D721Med (cell line): Measurements from ENCODE around the gene SLC16A1.

Experiments used
- DNase-seq: peaks from one replicate; pipeline ENCODE4 v3.0.0; 2011; ENCODE audit warnings: low spot score; ENCODE audit not compliant: insufficient read length
- FAIRE-seq: peaks from 2 replicates; lab custom pipeline; 2011; peaks lifted over from hg19 to GRCh38; lab: Jason Lieb, UNC
- TF ChIP-seq, protein P1 (sequence below): IDR thresholded peaks from 2 replicates; pipeline ENCODE4 v1.5.1; 2012; ENCODE audit warnings: mild to moderate bottlenecking, control low read depth; ENCODE audit not compliant: insufficient read depth; ENCODE audit errors: missing control alignments

Gene SLC16A1

DNA sequence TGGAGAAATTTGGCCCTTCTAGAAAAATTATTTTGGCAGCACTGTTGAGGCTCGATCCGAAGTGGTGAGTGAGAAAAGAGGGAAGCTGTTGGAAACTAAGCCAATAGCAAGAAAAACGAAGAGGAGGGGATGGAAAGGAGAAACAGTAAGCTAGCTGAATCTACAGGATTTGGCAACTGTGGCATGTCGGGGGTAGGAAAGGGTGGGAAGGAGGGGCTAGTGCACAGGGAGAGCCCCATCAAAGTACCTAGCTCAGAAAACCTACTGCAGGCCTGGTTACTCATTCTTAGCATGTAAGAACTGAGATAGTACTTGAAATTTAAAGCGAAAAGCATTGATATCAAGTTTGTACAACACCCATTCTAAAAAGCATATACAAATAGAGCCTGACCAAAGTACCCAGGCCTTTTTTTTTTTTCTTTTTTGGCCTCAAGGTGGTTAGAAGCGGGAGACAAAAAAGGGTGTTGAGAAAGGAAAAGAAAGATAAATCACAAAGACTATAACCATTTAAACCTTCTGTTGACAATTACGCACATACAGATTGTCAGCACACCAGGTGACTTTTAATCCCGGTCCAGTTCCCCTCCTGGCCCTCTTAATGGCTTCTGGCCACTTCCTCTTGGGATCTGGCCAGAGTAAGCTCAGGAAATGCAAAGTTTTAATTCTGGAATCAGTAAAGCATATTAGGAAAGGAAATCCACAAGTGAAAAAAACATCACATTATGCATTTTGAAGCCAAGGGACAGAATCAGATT lies 50.4 kb downstream of the SLC16A1 start:
- DNase-seq (no peak), FAIRE-seq (no peak)
- TF ChIP-seq, protein P1, sequence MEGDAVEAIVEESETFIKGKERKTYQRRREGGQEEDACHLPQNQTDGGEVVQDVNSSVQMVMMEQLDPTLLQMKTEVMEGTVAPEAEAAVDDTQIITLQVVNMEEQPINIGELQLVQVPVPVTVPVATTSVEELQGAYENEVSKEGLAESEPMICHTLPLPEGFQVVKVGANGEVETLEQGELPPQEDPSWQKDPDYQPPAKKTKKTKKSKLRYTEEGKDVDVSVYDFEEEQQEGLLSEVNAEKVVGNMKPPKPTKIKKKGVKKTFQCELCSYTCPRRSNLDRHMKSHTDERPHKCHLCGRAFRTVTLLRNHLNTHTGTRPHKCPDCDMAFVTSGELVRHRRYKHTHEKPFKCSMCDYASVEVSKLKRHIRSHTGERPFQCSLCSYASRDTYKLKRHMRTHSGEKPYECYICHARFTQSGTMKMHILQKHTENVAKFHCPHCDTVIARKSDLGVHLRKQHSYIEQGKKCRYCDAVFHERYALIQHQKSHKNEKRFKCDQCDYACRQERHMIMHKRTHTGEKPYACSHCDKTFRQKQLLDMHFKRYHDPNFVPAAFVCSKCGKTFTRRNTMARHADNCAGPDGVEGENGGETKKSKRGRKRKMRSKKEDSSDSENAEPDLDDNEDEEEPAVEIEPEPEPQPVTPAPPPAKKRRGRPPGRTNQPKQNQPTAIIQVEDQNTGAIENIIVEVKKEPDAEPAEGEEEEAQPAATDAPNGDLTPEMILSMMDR = no peak

DNA sequence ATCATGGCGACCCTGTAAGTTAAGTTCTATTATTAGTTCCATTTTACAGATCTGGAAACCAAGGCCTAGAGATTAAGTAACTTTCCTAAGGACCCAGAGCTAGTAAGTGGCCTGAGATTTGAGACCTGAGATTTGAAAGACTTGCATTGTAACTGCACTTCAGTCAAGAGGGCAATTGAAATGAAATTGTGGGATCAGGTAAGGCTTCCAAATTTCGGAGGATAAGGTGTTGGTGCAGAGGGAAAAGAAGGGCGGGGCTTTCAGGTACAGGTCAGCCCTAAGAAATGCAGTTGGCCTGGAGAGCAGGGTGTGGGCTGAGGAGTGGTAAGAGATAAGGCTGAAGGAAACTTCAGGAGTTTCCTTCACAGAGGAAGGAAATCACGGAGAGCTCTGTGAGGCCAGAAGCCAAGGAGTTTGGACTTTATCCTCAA lies 51.1 kb downstream of the SLC16A1 start:
- TF ChIP-seq, protein P1 = no peak
- DNase-seq = no peak
- FAIRE-seq = no peak

DNA sequence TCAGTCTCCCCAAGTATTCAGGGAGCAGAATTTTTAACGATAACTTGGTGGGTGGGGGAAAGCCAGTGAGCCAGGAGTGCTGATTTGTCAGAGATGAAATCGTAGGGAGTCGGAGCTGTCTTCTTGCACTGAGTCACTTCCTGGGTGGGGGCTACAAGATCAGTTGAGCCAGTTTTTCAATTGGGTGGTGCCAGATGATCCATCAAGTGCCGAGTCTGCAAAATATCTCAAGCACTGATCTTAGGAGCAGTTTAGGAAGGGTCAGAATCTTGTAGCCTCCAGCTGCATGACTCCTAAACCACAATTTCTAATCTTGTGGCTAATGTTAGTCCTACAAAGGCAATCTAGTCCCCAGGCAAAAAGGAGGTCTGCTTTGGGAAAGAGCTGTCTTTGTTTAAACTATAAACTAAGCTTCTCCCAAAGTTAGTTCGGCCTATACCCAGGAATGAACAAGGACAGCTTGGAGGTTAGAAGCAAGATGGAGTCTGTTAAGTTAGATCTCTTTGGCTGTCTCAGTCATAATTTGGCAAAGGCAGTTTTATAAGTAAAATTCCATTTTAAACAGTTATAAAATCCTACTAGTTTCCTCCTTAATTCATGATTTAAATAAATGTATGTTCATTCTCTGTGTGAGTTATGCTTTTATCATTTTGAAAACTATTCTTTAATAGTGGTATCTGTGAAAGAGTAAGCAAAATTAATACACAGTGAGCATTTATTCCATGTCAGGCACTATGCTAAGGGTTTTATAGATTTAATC lies 51.7 kb downstream of the SLC16A1 start:
- FAIRE-seq = no peak
- TF ChIP-seq, protein P1 = no peak
- DNase-seq = no peak

DNA sequence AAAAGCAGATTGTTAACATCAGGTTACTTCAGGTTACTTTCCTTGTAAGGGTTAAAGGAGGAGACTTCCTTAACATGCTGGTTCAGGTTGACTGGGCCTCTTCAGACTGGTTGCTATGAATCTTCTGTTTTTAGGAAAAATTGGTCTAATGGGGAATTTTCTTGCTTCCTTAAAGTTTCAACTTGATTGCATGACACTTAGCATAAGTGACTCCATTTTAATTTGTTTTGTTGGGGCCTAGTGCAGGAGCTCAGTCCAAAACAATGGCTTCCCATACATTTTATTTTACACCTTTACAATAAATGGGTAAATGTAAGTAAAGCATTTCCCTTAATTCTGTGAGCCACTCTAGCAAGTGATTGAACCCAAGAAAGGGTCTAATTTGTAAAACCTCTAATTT lies 53.8 kb downstream of the SLC16A1 start:
- TF ChIP-seq, protein P1 = no peak
- DNase-seq (no peak), FAIRE-seq (no peak)

DNA sequence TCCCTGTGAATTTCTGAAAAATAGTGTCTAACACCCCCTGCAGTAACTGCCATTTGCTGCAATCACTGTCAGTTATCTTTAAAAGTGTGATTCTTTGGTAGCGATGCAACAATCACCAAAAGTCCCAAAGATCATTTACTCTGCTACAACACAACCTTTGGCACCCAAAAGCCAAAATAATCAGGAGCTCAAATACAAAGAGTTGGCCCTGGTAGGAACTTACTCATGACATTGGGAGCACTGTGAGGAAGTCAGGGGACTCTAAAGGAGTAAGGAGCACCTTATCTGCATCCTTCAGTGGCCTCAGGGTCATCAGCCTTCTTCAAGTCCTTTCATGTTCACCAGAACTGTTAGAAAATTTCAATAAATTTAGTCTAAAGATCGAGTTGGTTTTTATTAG lies 54.6 kb downstream of the SLC16A1 start:
- TF ChIP-seq, protein P1 = no peak
- no peak for FAIRE-seq

GRCh38 chr1:112896783-112897182 lies 59.2 kb downstream of the SLC16A1 start:
- TF ChIP-seq, protein P1 = no peak
- no peak for DNase-seq
- no peak for FAIRE-seq

More for the DNA sequence above, 54.6 kb downstream of the SLC16A1 start:
- DNase-seq = no peak

DNA sequence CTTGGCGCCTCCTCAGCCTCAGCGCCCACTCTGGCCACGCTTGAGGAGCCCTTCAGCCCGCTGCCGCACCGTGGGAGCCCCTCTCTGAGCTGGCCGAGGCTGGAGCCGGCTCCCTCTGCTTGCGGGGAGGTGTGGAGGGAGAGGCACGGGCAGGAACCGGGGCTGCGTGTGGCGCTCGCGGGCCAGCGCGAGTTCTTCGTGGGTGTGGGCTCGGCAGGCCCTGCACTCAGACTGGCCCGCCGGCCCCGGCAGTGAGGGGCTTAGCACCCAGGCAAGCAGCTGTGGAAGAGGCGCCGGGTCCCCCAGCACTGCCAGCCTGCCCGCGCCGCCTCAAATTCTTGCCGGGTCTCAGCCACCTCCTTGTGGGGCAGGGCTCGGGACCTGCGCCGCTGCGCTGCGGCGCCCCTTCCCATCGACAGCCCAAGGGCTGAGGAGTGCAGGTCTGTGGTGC lies 61.4 kb downstream of the SLC16A1 start:
- DNase-seq (no peak), FAIRE-seq (no peak)
- TF ChIP-seq, protein P1 = no peak
